Peyer's patch (tissue), 4 donors: ENCODE measurements around the gene SPINK1.

ENCODE experiments used
- CTCF ChIP-seq, 6 experiments: fragments of 450-650 bp in 4 of 6; fragments of 200-600 bp in 2 of 6; sonication (generic) in 1 of 6; IDR thresholded peaks; one replicate each; pipeline ENCODE4 v1.5.1; 2017 to 2019; ENCODE audit warnings: antibody characterized with exemption in 6 of 6, mild to moderate bottlenecking in 3 of 6, moderate library complexity in 1 of 6
- POLR2A ChIP-seq, 2 donors: fragments of 450-650 bp; IDR thresholded peaks; one replicate each; pipeline ENCODE4 v1.5.1; 2017; ENCODE audit warnings: antibody characterized with exemption in 2 of 2, mild to moderate bottlenecking in 2 of 2, moderate library complexity in 2 of 2

GRCh38 chr5:147789820-147790219 is 41.7 kb downstream of the SPINK1 start:
- TF ChIP-seq CTCF (IDR thresholded peaks at IDR 0.05) (no peak), POLR2A (IDR thresholded peaks at IDR 0.05) (no peak)
